ENCODE results near the gene BAG1. TPM values are rescaled to one million over a fixed set of nuclear protein-coding genes. Genes with fewer than 3 reads are reported as not detected.

BAG1 gene
- total RNA-seq, 1 experiment from 2014 or later: 55.6 TPM

DNA sequence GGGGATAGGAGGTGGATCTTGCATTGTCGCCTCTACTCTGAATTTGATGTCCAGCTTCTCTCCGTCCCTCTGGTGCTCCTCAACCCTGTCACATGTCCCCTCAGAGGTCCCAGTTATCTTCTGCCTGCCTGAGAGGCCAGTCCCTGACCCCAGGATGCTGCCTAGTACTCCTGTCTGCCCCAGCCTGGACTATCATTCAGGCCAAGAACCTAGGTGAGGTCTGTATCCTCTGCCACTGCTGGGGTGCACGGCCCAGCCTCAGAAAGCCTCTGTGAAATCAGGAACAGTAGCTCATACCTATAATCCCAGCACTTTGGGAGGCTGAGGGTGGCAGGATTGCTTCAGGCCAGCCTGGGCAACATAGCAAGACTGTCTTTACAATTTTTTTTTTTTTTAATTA lies 15.9 kb downstream of the BAG1 start:
- Histone ChIP-seq H3K4me2 (ENCODE audit: low read depth, low read length, poor library complexity, severe bottlenecking) (no peak overlapping the region), H3K4me1 (ENCODE audit: low read length) (peaks cover 6% of the 10 kb centered on the region; the same call in 1 of the 2 replicates), H4K20me1 (ENCODE audit: insufficient read depth, low read depth, low read length) (no peaks in the 10 kb centered on the region), H3K9me2 (replicated peaks; ENCODE audit: insufficient read depth, low read length) (no peaks in the 10 kb centered on the region), H3K9me3 (ENCODE audit: low read length) (no peaks in the 10 kb centered on the region), H3K27me3 (ENCODE audit: low read length) (no peaks in the 10 kb centered on the region), H2AFZ (ENCODE audit: low read length) (no peak overlapping the region), H3K4me3 (ENCODE audit: low read length) (no peak overlapping the region), H3K9ac (ENCODE audit: low read length) (no peak overlapping the region), H3K36me3 (ENCODE audit: insufficient read depth, low read length) (peaks cover 8% of the 10 kb centered on the region; the same call in 1 of the 2 replicates), H3K79me2 (ENCODE audit: low read length) (no peaks in the 10 kb centered on the region), H3K27ac (ENCODE audit: low read length) (no peak overlapping the region)
- no peak for DNase-seq

DNA sequence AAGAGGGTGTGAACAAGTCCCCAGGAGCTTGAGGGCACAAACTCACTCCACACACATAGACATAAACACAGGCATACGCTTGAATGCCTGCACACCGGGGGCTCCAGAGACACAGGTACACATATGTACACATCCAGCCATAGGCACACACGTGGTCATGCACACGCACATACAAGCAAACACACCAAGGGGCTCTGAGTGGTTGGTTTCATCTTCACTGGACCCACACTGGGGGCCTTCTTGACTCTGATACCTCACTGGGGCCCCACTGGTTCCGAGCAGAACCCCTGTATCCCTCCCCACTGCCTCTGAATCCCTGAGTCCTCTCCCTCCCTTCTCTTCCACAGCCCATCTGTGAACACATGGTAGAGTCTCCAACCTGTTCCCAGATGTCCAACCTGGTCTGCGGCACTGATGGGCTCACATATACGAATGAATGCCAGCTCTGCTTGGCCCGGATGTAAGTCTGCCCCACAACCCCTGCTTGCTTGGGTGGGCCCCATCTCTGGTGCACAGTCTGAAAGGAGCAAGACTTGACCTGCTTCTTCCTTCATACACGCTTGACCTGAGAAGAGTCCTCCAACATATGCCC lies 18.1 kb downstream of the BAG1 start:
- no peaks in the 10 kb centered on the region for H4K20me1 ChIP-seq (ENCODE audit: insufficient read depth, low read depth, low read length)
- H3K27ac ChIP-seq (ENCODE audit: low read length): no peak overlapping the region
- DNase-seq: no peak
- H3K4me1 ChIP-seq (ENCODE audit: low read length): peaks cover 6% of the 10 kb centered on the region; the same call in 1 of the 2 replicates
- H3K9me3 ChIP-seq (ENCODE audit: low read length): no peaks in the 10 kb centered on the region
- H3K4me3 ChIP-seq (ENCODE audit: low read length): no peak overlapping the region
- no peak overlapping the region for H3K4me2 ChIP-seq (ENCODE audit: low read depth, low read length, poor library complexity, severe bottlenecking)
- no peak overlapping the region for H2AFZ ChIP-seq (ENCODE audit: low read length)
- H3K9ac ChIP-seq (ENCODE audit: low read length): no peak overlapping the region
- H3K27me3 ChIP-seq (ENCODE audit: low read length): no peaks in the 10 kb centered on the region
- H3K36me3 ChIP-seq (ENCODE audit: insufficient read depth, low read length): no peaks in the 10 kb centered on the region
- no peaks in the 10 kb centered on the region for H3K79me2 ChIP-seq (ENCODE audit: low read length)
- no peaks in the 10 kb centered on the region for H3K9me2 ChIP-seq (replicated peaks; ENCODE audit: insufficient read depth, low read length)

DNA sequence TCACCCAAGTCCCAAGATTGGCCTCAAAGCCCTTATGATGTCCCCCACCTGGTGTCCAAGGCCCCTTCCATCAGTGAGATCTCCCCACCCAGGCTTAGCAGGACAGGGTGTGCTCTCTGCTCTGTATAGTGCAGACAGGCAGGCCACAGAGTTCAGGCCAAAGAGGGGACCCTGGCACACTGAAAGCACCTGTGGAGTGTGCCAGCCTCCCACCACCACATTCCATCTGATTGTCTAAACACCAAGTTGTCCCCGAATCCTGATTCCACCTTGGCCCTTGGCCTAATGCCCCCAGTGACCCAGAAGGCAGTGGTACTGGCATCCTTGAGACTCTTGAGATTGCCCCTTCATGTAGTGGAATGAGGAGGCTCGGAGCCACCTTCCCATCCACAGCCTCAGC lies 19.2 kb downstream of the BAG1 start:
- DNase-seq: no peak
- H4K20me1 ChIP-seq (ENCODE audit: insufficient read depth, low read depth, low read length): no peaks in the 10 kb centered on the region

DNA sequence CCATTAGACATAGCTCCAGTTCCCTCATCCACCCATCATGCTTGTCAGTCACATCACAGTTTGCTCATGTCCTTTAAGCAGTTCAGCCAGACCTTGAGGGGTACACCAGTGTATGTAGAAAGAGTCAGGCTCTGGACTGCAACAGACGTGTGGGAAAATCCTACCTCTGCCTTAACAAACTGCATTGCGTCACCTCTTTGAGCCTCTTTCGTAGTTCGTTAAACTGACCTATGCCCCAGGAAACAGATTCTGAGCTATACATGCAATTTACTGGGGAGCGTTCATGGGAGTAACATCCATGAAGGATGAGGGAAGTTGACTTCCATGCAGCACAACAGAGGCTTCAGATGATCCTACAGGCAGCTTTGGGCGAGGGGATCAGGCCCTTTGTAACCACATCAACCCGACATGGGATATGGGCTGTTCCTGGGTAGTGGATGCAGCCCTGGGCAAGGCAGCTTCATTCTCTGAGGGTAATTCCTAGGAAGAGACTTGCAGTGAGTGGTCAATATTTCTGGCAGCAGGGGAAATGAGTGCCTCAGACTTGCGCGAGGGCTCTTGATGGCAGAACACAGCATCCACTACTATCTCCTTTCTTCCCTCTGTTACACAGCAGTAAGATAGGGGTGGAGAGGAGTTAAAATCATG lies 20.2 kb downstream of the BAG1 start:
- no peaks in the 10 kb centered on the region for H3K9me2 ChIP-seq (replicated peaks; ENCODE audit: insufficient read depth, low read length)
- H3K79me2 ChIP-seq (ENCODE audit: low read length): no peaks in the 10 kb centered on the region
- no peaks in the 10 kb centered on the region for H3K27me3 ChIP-seq (ENCODE audit: low read length)
- no peak overlapping the region for H3K4me2 ChIP-seq (ENCODE audit: low read depth, low read length, poor library complexity, severe bottlenecking)
- H3K9ac ChIP-seq (ENCODE audit: low read length): no peak overlapping the region
- no peak for DNase-seq
- no peaks in the 10 kb centered on the region for H3K9me3 ChIP-seq (ENCODE audit: low read length)
- H3K27ac ChIP-seq (ENCODE audit: low read length): no peak overlapping the region
- H3K4me1 ChIP-seq (ENCODE audit: low read length): peaks cover 1% of the 10 kb centered on the region; the same call in 1 of the 2 replicates
- no peak overlapping the region for H3K4me3 ChIP-seq (ENCODE audit: low read length)
- H4K20me1 ChIP-seq (ENCODE audit: insufficient read depth, low read depth, low read length): no peaks in the 10 kb centered on the region
- H2AFZ ChIP-seq (ENCODE audit: low read length): no peak overlapping the region
- no peaks in the 10 kb centered on the region for H3K36me3 ChIP-seq (ENCODE audit: insufficient read depth, low read length)

More for the DNA sequence above, 19.2 kb downstream of the BAG1 start:
- no peak overlapping the region for H3K4me2 ChIP-seq (ENCODE audit: low read depth, low read length, poor library complexity, severe bottlenecking)
- no peak overlapping the region for H3K27ac ChIP-seq (ENCODE audit: low read length)
- peaks cover 6% of the 10 kb centered on the region; the same call in 1 of the 2 replicates for H3K4me1 ChIP-seq (ENCODE audit: low read length)
- no peak overlapping the region for H2AFZ ChIP-seq (ENCODE audit: low read length)
- no peaks in the 10 kb centered on the region for H3K27me3 ChIP-seq (ENCODE audit: low read length)
- H3K9me3 ChIP-seq (ENCODE audit: low read length): no peaks in the 10 kb centered on the region
- no peaks in the 10 kb centered on the region for H3K36me3 ChIP-seq (ENCODE audit: insufficient read depth, low read length)
- H3K79me2 ChIP-seq (ENCODE audit: low read length): no peaks in the 10 kb centered on the region
- no peak overlapping the region for H3K4me3 ChIP-seq (ENCODE audit: low read length)
- H3K9ac ChIP-seq (ENCODE audit: low read length): no peak overlapping the region
- H3K9me2 ChIP-seq (replicated peaks; ENCODE audit: insufficient read depth, low read length): no peaks in the 10 kb centered on the region

DNA sequence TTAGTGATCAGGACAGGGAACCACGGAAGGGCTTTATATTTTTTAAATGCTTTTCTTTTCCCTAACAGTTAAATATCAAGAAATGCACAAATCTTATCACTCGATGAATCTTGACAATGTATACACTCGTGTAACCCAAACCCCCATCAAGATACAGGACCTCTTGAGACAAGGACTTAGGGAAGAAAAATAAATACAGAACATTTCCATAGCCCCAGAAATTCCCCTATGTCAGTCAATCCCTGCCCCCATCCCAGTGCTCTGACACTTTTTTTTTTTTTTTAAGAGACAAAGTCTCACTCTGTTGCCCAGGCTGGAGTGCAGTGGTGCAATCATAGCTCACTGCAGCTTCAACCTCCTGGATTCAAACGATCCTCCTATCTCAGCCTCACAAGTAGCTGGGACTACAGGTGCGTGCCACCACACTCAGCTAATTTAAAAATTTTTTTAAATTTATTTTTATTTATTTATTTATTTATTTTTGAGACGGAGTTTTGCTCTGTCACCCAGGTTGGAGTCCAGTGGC lies 21.8 kb downstream of the BAG1 start:
- Histone ChIP-seq H3K36me3 (ENCODE audit: insufficient read depth, low read length) (no peaks in the 10 kb centered on the region), H3K27ac (ENCODE audit: low read length) (no peak overlapping the region), H3K9me3 (ENCODE audit: low read length) (no peaks in the 10 kb centered on the region), H3K9ac (ENCODE audit: low read length) (no peak overlapping the region), H4K20me1 (ENCODE audit: insufficient read depth, low read depth, low read length) (no peaks in the 10 kb centered on the region), H3K4me1 (ENCODE audit: low read length) (no peaks in the 10 kb centered on the region), H3K4me3 (ENCODE audit: low read length) (no peak overlapping the region), H2AFZ (ENCODE audit: low read length) (no peak overlapping the region), H3K79me2 (ENCODE audit: low read length) (no peaks in the 10 kb centered on the region), H3K9me2 (replicated peaks; ENCODE audit: insufficient read depth, low read length) (no peaks in the 10 kb centered on the region), H3K4me2 (ENCODE audit: low read depth, low read length, poor library complexity, severe bottlenecking) (no peak overlapping the region), H3K27me3 (ENCODE audit: low read length) (no peaks in the 10 kb centered on the region)
- no peak for DNase-seq

DNA sequence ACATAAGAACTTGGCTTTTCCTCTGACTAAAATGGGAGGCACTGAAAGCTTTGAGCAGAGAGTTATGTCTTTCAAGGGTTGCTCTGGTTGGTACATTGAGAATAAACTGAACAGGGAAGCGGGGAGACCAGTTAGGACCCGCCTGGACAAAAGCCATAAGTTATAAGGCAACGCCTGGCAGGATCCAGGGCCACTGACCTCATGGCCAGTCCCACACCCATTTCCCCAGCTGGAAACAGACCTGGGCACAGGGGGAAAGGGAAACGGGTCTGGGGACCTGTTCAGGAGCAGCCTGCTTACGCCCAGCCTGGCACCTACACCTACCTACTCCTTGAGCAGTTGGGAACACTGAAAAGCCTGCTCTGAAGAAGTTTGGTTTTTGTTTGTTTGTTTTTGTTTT lies 23.2 kb downstream of the BAG1 start:
- no peak overlapping the region for H2AFZ ChIP-seq (ENCODE audit: low read length)

DNA sequence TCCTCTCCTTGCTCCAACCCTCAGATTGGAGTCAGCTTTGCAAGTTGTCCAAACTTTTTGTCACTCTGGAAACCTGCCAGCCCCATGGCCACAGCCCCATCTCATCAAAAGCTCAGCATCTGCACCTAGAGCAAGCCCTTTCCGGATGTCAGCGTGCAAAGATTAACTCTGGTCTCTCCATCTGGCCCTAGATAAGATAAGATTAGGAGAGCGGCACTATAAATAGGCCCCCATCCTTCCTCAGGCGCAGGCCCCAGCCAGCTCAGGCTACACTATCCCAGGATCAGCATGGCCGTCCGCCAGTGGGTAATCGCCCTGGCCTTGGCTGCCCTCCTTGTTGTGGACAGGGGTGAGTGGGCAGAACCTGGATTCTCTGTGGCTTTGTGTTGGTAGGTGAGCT lies 24.6 kb downstream of the BAG1 start, which contains the start of gene SPINK4:
Gene SPINK4, plus strand, starts transcription at position 247 of the 400 bp plus-strand sequence. Its CDS starts 42 bp downstream, at position 289.
- Histone ChIP-seq H4K20me1 (ENCODE audit: insufficient read depth, low read depth, low read length) (no peaks in the 10 kb centered on the region), H3K9ac (ENCODE audit: low read length) (no peak within 1 kb of the TSS), H3K27ac (ENCODE audit: low read length) (no peak within 1 kb of the TSS), H3K36me3 (ENCODE audit: insufficient read depth, low read length) (no peaks in the 10 kb centered on the region), H2AFZ (ENCODE audit: low read length) (no peak within 1 kb of the TSS), H3K4me1 (ENCODE audit: low read length) (no peaks in the 10 kb centered on the region), H3K79me2 (ENCODE audit: low read length) (no peaks in the 10 kb centered on the region), H3K4me3 (ENCODE audit: low read length) (no peak within 1 kb of the TSS), H3K27me3 (ENCODE audit: low read length) (no peaks in the 10 kb centered on the region), H3K9me2 (replicated peaks; ENCODE audit: insufficient read depth, low read length) (no peaks in the 10 kb centered on the region), H3K4me2 (ENCODE audit: low read depth, low read length, poor library complexity, severe bottlenecking) (no peak within 1 kb of the TSS), H3K9me3 (ENCODE audit: low read length) (no peaks in the 10 kb centered on the region)
- DNase-seq: no peak

More for the DNA sequence above, 23.2 kb downstream of the BAG1 start:
- Histone ChIP-seq H3K27ac (ENCODE audit: low read length) (no peak overlapping the region), H3K9me2 (replicated peaks; ENCODE audit: insufficient read depth, low read length) (no peaks in the 10 kb centered on the region), H3K79me2 (ENCODE audit: low read length) (no peaks in the 10 kb centered on the region), H3K4me2 (ENCODE audit: low read depth, low read length, poor library complexity, severe bottlenecking) (no peak overlapping the region), H3K27me3 (ENCODE audit: low read length) (no peaks in the 10 kb centered on the region), H3K4me1 (ENCODE audit: low read length) (no peaks in the 10 kb centered on the region), H3K9me3 (ENCODE audit: low read length) (no peaks in the 10 kb centered on the region), H3K4me3 (ENCODE audit: low read length) (no peak overlapping the region), H3K9ac (ENCODE audit: low read length) (no peak overlapping the region), H3K36me3 (ENCODE audit: insufficient read depth, low read length) (no peaks in the 10 kb centered on the region), H4K20me1 (ENCODE audit: insufficient read depth, low read depth, low read length) (no peaks in the 10 kb centered on the region)
- DNase-seq: no peak

DNA sequence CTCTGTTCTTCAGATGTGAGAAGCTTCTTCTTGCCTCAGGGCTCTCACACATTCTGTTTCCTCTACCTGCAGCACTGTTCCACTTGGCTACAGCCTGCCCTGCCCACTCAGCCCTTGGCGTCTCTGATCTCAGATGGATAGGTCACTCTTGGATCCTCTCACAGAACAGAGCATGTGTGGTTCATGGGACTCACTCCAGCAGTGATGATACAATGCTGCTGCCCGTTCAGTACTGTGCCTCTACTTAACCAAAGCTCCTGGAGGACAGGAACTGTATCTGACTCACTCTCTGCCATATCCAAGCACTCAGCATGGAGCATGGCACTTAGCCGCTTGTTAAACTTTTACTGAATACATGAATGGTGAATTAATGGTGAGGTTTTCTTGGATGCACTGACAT lies 27.9 kb downstream of the BAG1 start:
- H4K20me1 ChIP-seq (ENCODE audit: insufficient read depth, low read depth, low read length): no peaks in the 10 kb centered on the region
- H3K9me2 ChIP-seq (replicated peaks; ENCODE audit: insufficient read depth, low read length): no peaks in the 10 kb centered on the region
- H3K27ac ChIP-seq (ENCODE audit: low read length): no peak overlapping the region
- DNase-seq: no peak
- H3K9ac ChIP-seq (ENCODE audit: low read length): no peak overlapping the region
- H3K79me2 ChIP-seq (ENCODE audit: low read length): no peaks in the 10 kb centered on the region
- H3K4me2 ChIP-seq (ENCODE audit: low read depth, low read length, poor library complexity, severe bottlenecking): no peak overlapping the region
- no peaks in the 10 kb centered on the region for H3K9me3 ChIP-seq (ENCODE audit: low read length)
- H3K27me3 ChIP-seq (ENCODE audit: low read length): no peaks in the 10 kb centered on the region
- no peaks in the 10 kb centered on the region for H3K36me3 ChIP-seq (ENCODE audit: insufficient read depth, low read length)
- H3K4me3 ChIP-seq (ENCODE audit: low read length): no peak overlapping the region
- no peak overlapping the region for H2AFZ ChIP-seq (ENCODE audit: low read length)
- no peaks in the 10 kb centered on the region for H3K4me1 ChIP-seq (ENCODE audit: low read length)
